Measurements from ENCODE around the gene CUBN.

CUBN gene

DNA sequence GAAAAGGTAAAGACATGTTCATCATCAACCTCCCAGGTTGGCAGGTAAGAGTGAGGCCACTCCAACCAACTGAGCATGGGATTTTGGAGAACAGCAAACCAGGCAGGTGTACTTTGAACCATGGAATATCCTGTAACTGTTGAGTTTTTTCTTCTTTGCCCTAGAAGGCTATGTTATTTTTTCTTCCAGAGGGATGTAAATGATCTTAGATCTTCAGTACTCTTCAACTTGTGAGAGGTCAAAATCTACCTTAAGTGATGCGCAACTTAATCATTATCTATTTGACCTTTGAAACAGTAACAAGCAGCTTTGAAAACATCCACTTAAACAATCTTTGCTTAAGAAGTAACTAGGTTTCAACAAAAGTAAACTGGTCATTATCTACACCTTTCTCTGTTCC, at the start of gene CUBN:
TSS of gene CUBN (minus strand) at position 71 of the 400 bp plus-strand sequence. CDS start at position 25, 46 bp downstream.
- in situ Hi-C loops (cut with MboI; ENCODE audit: low sequenced_read_pairs): no loop called here

DNA sequence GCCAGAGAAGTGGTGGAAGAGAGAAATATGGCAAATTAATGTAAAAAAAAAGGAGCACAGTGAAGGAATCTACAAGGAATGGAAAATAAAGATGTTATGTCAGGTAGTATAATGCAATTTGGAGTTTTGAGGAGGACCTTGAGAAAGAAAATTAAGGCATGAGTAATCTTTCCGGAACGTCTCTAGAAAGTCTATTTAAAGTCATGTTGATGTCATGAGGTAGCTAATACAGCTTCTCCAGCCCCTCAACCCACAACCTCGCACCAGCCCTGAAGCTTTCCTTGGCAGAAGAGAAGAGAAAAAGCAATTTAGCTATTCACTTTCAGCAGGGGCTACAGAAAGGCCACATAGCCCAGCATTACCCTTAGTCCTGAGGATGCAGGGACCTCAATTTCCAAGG, 49.4 kb upstream of the CUBN start:
- in situ Hi-C loops (cut with MboI; ENCODE audit: low sequenced_read_pairs): no loop called here

DNA sequence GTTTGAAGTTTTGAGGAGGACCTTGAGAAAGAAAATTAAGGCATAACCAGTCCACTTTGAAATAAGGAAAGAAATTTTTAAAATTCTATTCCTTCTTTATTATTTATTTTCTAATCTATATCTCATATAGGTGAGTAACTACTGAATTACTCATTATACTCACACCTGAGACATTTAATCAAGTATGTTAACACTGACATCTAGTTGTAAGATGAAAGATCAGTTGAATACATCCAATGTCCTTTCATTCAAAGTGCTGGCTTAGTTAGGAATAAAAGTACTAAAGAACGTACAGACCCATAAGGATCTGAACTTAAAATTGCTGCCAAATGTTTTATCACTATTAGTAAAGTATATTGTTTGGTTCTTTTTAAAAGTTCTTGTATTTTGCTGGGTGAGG, 48.4 kb upstream of the CUBN start:
- in situ Hi-C loops (cut with MboI; ENCODE audit: low sequenced_read_pairs): no loop called here

DNA sequence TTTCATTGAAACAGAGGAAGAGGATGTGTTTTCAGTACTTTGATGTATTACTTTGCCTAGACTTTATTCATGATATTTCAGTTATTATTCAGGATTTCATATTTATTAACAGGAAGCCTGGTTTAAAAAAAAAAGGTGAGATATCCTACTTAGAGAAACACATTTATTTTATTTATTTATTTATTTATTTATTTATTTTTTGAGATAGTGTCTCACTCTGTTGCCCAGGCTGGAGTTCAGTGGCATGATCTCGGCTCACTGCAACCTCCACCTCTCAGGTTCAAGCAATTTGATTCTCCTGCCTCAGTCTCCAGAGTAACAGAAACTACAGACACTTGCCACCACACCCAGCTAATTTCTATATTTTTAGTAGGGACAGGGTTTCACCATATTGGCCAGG, 47.4 kb upstream of the CUBN start:
- in situ Hi-C loops (cut with MboI; ENCODE audit: low sequenced_read_pairs): no loop called here

DNA sequence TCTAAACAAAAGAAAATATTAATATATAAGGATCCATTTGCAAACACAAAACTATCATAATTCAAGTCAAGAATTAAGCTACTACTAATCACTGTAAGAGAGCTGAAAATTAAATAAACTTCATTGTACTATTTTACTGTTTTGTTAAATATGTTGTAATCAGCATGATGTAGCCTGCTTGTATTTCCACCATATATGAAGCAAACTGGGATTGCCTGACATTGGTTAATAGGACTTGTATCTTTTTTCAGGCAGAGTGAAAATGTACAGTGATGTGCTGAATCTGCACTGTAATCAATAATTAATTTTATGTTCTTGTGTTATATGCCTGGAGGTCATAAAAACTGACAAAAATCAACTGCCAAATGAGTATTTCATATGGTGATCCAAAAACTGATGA, 46.5 kb upstream of the CUBN start:
- in situ Hi-C loops (cut with MboI; ENCODE audit: low sequenced_read_pairs): no loop called here

DNA sequence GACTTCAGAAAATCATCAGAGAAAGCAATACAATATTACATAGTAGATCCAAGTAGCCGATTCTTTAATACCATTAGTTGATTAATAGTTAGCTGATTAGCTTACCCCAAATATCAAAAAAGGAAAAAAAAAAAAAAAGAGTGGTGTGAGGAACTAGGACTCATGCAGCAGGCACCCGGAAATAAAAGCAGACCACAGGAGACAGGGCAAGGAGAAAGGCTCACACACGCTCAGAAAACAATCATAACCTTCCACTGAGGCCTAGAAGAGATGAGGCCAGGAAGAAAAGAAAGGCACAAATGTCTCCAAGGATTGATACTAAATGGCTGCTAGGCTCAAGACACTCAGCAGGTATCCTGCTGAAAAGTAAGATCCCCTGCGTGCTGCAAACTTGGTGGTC, 45.9 kb upstream of the CUBN start:
- in situ Hi-C loops (cut with MboI; ENCODE audit: low sequenced_read_pairs): no loop called here

DNA sequence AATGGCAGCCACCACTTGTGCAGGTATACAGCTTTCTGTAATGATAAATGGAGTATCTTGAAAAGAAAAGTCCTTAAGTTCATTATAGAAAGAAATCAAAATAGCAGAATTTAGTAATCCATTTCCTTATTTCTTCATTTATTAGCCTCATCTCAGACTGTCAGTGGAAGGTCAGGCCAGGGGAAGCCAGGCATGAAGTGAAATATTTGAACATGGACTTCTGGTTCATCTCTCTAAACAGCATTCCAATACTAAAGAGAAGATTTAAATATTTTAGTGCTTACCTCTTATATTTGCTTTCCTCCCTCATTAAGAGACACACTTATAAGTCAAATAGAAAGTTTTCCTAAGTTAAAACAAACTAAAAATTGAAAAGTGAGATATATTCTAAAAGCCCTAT, 45.0 kb upstream of the CUBN start:
- in situ Hi-C loops (cut with MboI; ENCODE audit: low sequenced_read_pairs): no loop called here

DNA sequence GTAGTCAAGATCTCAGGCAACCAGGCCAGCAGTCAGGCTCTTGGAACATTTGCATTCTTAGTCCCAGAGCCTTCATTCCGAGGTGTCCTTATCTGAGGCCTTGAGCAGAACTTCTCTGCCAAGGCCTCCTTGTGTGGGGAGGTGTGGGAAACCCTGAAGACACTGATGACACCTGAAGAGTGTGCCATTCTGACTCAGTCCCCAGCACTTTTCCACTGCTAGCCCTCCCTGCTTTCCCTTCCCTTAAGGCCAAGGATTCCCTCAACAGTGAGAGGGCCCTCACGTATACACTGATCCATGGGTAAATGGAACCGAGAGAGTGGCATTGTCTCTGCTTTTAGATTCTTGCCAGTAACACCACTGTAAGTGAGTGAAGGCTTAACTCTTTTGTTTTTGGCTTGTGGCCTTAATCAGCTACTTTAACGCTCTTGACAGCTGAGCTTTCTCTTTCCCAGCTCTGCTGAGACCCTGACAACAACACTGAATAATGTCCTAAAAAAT, 41.6 kb upstream of the CUBN start:
- in situ Hi-C loops (cut with MboI; ENCODE audit: low sequenced_read_pairs): no loop called here

DNA sequence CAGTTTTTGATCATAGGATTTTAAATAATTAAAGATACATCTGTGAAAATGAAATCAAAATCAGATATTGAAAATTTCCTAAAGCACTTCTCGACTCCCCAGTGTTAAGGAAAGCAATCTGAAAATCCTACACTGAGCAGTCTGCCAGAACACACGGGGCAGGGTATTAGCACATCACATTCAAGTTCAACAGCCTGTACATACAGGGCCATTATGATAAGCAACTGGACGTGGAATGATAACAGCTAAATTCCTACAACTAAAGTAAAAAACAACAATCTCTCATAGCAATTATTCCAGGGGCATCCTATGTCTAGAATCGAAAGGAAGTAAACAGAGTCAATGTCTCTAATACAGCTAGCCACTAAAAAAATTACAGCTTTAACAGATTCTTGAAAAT, 40.2 kb upstream of the CUBN start:
- in situ Hi-C loops (cut with MboI; ENCODE audit: low sequenced_read_pairs): no loop called here

DNA sequence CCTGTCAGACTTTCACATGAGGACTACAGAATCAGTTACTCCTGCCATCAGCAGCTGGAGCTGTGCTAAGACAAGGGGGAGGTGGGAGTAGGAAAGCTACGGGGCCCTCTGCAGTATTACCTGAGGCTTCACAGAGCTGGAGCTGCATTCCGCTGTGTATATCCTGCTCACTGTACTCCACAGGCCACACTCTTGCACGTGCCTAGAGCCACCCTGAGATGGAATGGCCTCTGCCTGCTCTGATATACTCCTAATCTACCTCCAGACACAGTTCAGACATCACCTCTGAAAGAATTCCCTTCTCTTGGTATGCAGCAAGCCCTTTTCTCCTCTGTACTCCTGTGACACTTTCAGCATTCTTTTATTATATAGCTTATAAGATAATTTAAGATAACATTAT, 37.1 kb upstream of the CUBN start:
- in situ Hi-C loops (cut with MboI; ENCODE audit: low sequenced_read_pairs): no loop called here

DNA sequence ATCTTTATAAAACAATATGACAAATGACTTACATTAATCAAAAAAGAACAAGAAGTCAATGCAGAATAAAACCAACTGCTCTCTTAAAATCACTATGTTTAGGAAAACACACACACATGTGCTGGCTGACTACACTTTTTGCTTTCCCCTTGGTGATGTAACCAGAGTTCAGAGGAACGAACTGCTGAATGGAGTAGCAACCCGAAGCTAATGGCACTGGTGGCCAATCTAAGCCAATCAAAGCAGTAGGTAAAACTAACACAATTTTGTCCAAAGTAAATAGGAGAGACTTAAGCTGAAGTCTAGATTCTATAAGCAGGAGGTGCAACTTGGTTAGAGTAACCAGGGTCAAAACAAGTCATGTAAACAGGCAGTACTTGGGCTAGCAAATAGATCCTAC, 33.2 kb upstream of the CUBN start:
- in situ Hi-C loops (cut with MboI; ENCODE audit: low sequenced_read_pairs): no loop called here

- in situ Hi-C loops (cut with MboI; ENCODE audit: low sequenced_read_pairs): no loop called here
These were observed 32.2 kb upstream of the CUBN start for GRCh38 chr10:17161775-17162174.

DNA sequence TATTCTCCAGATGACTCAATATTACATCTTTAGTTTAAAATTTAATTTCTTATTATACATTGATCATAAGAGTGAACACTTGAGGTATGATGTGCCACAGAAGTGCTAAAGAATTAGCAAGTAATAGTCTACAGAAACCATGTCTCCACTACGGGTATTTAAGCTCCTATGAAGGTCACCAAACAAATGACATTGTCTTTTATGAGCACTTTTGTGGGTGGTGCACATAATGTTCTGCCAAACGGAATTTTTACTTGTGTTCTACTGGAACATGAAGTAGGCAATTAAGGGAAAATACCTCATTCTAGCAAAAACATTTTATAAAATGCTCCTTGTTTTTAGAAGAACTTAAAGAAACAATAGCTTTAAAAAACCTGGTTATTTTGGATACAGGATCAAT, 27.4 kb upstream of the CUBN start:
- in situ Hi-C loops (cut with MboI; ENCODE audit: low sequenced_read_pairs): no loop called here

- in situ Hi-C loops (cut with MboI; ENCODE audit: low sequenced_read_pairs): no loop called here
These were observed 26.2 kb upstream of the CUBN start for GRCh38 chr10:17155826-17156225.

DNA sequence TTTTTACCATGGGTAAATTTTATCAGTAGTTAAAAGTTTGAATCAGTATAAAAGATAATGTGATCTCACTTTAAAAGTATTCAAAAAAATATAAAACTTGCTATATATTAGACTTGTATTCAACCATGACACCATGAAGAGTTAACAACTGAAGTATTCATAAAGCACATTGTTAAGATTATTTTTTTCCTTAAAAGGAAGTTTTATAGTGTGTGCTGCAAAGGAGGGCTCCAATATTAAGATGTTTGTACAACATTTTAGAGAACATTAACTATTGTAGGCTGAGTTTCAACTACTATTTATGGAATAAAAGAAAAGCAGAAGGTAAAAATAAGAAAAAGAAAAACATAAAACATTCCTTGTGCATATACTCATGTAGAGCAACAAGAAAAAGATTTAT, 24.5 kb upstream of the CUBN start:
- in situ Hi-C loops (cut with MboI; ENCODE audit: low sequenced_read_pairs): no loop called here

GRCh38 chr10:17153321-17153720, 23.7 kb upstream of the CUBN start:
- in situ Hi-C loops (cut with MboI; ENCODE audit: low sequenced_read_pairs): no loop called here

- in situ Hi-C loops (cut with MboI; ENCODE audit: low sequenced_read_pairs): no loop called here
These were observed 22.1 kb upstream of the CUBN start for GRCh38 chr10:17151716-17152115.

DNA sequence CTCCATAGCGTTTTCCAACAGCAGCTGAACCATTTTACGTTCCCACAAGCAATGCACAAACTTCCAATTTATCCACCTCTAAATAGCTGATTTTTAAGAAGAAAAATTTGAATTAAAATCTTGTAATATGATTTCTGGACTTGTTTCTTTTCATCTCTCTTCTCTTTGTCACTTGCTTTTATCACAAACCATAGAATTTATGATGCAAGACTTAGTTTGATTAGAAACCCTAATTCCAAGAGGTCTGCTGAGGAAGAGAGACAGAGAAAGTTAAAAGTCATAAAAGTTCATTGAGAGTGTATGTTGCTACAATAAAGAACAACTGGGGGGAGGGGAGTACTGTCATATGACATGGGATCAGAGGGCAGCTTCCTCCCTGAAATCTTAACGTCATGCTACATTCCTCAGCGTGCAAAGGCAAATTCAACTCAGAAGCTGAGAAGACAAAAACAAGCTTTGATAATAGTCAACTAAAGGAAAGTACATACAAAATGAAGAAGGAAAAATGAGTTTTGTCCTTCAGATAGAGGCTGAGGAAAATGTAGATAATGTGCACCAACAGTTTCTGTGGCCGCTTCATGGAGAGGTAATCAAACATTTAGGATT, 18.4 kb upstream of the CUBN start:
- in situ Hi-C loops (cut with MboI; ENCODE audit: low sequenced_read_pairs): no loop called here

- in situ Hi-C loops (cut with MboI; ENCODE audit: low sequenced_read_pairs): no loop called here
These were observed 17.3 kb upstream of the CUBN start for GRCh38 chr10:17146892-17147291.

DNA sequence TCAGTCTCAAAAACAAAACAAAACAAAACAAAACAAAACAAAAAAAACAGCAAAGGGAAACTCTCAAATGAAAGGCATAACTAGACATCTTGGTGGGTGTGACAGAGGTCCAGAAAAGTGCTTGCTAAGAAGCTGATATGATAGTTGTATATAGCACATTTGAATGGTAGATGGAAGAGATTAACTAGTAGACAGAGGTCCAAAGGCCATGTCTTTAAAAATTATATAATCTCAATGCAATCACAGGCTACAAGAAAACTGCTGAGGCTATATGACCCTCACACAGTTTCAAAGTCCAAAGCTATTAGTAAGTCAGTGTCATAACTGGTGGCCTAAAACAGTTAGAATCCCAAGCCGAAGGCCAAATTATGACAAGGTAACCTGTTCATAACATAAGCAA, 15.6 kb upstream of the CUBN start:
- in situ Hi-C loops (cut with MboI; ENCODE audit: low sequenced_read_pairs): no loop called here

DNA sequence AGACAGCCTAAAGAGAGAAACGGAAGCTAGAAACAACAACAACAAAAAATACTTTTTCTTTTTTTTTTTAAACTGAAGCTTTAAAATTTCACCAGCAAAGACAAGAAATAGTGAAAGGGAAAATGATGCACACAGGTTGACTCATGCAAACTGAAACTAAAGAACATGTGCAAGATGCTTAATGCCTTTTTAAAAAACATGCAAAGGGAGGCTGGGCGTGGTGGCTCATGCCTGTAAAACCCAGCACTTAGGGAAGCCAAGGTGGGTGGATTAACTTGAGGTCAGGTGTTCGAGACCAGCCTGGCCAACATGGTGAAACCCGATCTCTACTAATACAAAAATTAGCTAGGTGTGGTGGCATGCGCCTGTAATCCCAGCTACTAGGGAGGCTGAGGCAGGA, 15.1 kb upstream of the CUBN start:
- in situ Hi-C loops (cut with MboI; ENCODE audit: low sequenced_read_pairs): no loop called here

GRCh38 chr10:17144032-17144431, 14.4 kb upstream of the CUBN start:
- in situ Hi-C loops (cut with MboI; ENCODE audit: low sequenced_read_pairs): no loop called here

DNA sequence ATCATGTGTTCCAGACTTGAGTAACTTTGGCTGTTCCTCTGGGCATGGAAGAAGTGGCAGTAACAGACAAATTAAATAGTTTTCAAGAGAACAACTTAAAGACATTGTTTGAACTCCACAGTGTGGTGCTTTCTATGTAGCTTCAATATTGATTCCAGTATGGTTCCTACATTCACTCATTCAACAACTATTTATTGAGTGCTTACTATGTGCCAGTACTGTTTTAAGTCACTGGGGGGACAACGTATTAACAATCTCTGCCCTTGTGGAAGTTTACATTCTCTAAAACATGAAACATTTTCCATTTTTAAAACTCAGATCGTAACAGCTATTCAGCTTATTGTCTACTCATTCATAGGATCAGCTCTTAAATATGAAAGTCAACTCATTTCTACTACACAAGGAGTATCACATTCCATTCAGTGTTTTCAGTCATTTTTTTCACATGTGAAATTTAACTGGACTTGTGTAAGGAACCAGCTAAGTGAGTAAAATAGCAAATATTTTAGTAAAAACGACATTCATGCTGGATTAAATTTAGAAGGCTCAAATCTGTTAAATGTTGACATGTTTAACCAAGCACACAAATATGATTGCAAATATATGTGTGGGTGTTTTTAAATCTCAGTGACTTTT, 13.6 kb upstream of the CUBN start:
- in situ Hi-C loops (cut with MboI; ENCODE audit: low sequenced_read_pairs): no loop called here

Data from hTERT RPE-1 (cell line).